Breast epithelium (tissue), 3 donors: Measurements from ENCODE around the gene GSK3A.

Experiments used
- POLR2A ChIP-seq: fragments of 450-650 bp; IDR thresholded peaks from one replicate; pipeline ENCODE4 v1.6.1; 2016; ENCODE audit warnings: antibody characterized with exemption, mild to moderate bottlenecking, moderate library complexity
- POLR2AphosphoS5 ChIP-seq, 3 donors: sonication (generic); formaldehyde crosslinking; IDR thresholded peaks; one replicate each; pipeline ENCODE4 v1.6.1; 2017; ENCODE audit warnings: antibody characterized with exemption in 3 of 3
- TF ChIP-seq, protein P1 (sequence below), 3 donors: fragments of 450-650 bp; IDR thresholded peaks; one replicate each; pipeline ENCODE4 v1.5.1; 2016 to 2017; ENCODE audit warnings: antibody characterized with exemption in 3 of 3, mild to moderate bottlenecking in 3 of 3, moderate library complexity in 3 of 3

GRCh38 chr19:42225718-42226292 lies 16.6 kb downstream of the GSK3A start:
- TF ChIP-seq, protein P1, sequence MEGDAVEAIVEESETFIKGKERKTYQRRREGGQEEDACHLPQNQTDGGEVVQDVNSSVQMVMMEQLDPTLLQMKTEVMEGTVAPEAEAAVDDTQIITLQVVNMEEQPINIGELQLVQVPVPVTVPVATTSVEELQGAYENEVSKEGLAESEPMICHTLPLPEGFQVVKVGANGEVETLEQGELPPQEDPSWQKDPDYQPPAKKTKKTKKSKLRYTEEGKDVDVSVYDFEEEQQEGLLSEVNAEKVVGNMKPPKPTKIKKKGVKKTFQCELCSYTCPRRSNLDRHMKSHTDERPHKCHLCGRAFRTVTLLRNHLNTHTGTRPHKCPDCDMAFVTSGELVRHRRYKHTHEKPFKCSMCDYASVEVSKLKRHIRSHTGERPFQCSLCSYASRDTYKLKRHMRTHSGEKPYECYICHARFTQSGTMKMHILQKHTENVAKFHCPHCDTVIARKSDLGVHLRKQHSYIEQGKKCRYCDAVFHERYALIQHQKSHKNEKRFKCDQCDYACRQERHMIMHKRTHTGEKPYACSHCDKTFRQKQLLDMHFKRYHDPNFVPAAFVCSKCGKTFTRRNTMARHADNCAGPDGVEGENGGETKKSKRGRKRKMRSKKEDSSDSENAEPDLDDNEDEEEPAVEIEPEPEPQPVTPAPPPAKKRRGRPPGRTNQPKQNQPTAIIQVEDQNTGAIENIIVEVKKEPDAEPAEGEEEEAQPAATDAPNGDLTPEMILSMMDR (IDR thresholded peaks at IDR 0.05): no peak
- TF ChIP-seq POLR2A: no peak
- no peak for TF ChIP-seq POLR2AphosphoS5 (IDR thresholded peaks at IDR 0.05)
